CD1c-positive myeloid dendritic cell (primary cell): Measurements from ENCODE around the gene ALPI.
A peak's percentile ranks its signal among the peaks of the same experiment; 100 is the strongest.
"Not testable (repeated sequence)": the region's sequence is repeated elsewhere in the genome, so short reads cannot be mapped to it uniquely, and the experiment has no call there.

Source experiments
- DNase-seq: peaks from one replicate; pipeline ENCODE4 v3.0.0-alpha.2; 2016; ENCODE audit errors: extremely low spot score

Gene ALPI

GRCh38 chr2:232441922-232442321 lies 14.0 kb upstream of the ALPI start:
- not testable (repeated sequence) for DNase-seq

GRCh38 chr2:232442431-232442830 lies 13.5 kb upstream of the ALPI start:
- DNase-seq, result not testable (repeated sequence)

- not testable (repeated sequence) for DNase-seq
Observed at GRCh38 chr2:232443047-232443446, 12.9 kb upstream of the ALPI start.

GRCh38 chr2:232443669-232444408 lies 12.1 kb upstream of the ALPI start:
- not testable (repeated sequence) for DNase-seq

GRCh38 chr2:232444409-232445148 lies 11.4 kb upstream of the ALPI start:
- peak; percentile 72 for DNase-seq

GRCh38 chr2:232445149-232445885 lies 10.6 kb upstream of the ALPI start:
- not testable (repeated sequence) for DNase-seq

GRCh38 chr2:232446266-232446777 lies 9.6 kb upstream of the ALPI start:
- DNase-seq, result not testable (repeated sequence)

- no peak for DNase-seq
Observed at GRCh38 chr2:232447091-232447620, 8.8 kb upstream of the ALPI start.

GRCh38 chr2:232447638-232448303 lies 8.2 kb upstream of the ALPI start:
- no peak for DNase-seq

- DNase-seq, result no peak
Observed at GRCh38 chr2:232448304-232448690, 7.7 kb upstream of the ALPI start.

- no peak for DNase-seq
Observed at GRCh38 chr2:232449964-232450363, 6.0 kb upstream of the ALPI start.

GRCh38 chr2:232451645-232452044 lies 4.3 kb upstream of the ALPI start:
- not testable (repeated sequence) for DNase-seq

GRCh38 chr2:232454630-232455029 lies 1.3 kb upstream of the ALPI start:
- no peak for DNase-seq

- DNase-seq, result no peak
Observed at GRCh38 chr2:232456296-232457120, 555 bp downstream of the ALPI start.

GRCh38 chr2:232457121-232458011 lies 1.4 kb downstream of the ALPI start:
- no peak for DNase-seq

GRCh38 chr2:232458051-232458660 lies 2.2 kb downstream of the ALPI start:
- no peak for DNase-seq

GRCh38 chr2:232458661-232459418 lies 2.9 kb downstream of the ALPI start:
- DNase-seq, result no peak

GRCh38 chr2:232459419-232460035 lies 3.6 kb downstream of the ALPI start:
- DNase-seq, result no peak
